Esophagus squamous epithelium (tissue), 4 donors: ENCODE results near the gene MAP3K20.

Source experiments
- POLR2A ChIP-seq, 4 donors: fragments of 450-650 bp; IDR thresholded peaks; one replicate each; pipeline ENCODE4 v1.6.1; 2017; ENCODE audit warnings: antibody characterized with exemption in 4 of 4, mild to moderate bottlenecking in 4 of 4, moderate library complexity in 3 of 4
- TF ChIP-seq, protein P1 (sequence below), 6 experiments: fragments of 450-650 bp in 4 of 6; fragments of 200-600 bp in 2 of 6; sonication (generic) in 2 of 6; IDR thresholded peaks; one replicate each; pipeline ENCODE4 v1.5.1; 2016 to 2019; ENCODE audit warnings: antibody characterized with exemption in 6 of 6, mild to moderate bottlenecking in 4 of 6, moderate library complexity in 4 of 6

GRCh38 chr2:173287594-173287993, 211.9 kb downstream of the MAP3K20 start:
- TF ChIP-seq, protein P1, sequence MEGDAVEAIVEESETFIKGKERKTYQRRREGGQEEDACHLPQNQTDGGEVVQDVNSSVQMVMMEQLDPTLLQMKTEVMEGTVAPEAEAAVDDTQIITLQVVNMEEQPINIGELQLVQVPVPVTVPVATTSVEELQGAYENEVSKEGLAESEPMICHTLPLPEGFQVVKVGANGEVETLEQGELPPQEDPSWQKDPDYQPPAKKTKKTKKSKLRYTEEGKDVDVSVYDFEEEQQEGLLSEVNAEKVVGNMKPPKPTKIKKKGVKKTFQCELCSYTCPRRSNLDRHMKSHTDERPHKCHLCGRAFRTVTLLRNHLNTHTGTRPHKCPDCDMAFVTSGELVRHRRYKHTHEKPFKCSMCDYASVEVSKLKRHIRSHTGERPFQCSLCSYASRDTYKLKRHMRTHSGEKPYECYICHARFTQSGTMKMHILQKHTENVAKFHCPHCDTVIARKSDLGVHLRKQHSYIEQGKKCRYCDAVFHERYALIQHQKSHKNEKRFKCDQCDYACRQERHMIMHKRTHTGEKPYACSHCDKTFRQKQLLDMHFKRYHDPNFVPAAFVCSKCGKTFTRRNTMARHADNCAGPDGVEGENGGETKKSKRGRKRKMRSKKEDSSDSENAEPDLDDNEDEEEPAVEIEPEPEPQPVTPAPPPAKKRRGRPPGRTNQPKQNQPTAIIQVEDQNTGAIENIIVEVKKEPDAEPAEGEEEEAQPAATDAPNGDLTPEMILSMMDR (IDR thresholded peaks at IDR 0.05): no peak
- no peak for TF ChIP-seq POLR2A (IDR thresholded peaks at IDR 0.05)
